ENCODE data around the gene GIT2.
"Not testable (repeated sequence)": the region's sequence is repeated elsewhere in the genome, so short reads cannot be mapped to it uniquely, and the experiment has no call there.

Gene GIT2

GRCh38 chr12:110008681-110009398 lies 12.7 kb upstream of the GIT2 start:
- not testable (repeated sequence) for H2BK5ac ChIP-seq (ENCODE audit: low read depth, low read length, poor library complexity, severe bottlenecking); H3K4ac ChIP-seq (ENCODE audit: low read depth in 1 of 2, low read length in 2 of 2); H3K23ac ChIP-seq (ENCODE audit: low read length in 2 of 2); H3K27ac ChIP-seq (ENCODE audit: low read length, poor library complexity, severe bottlenecking); H3K14ac ChIP-seq (ENCODE audit: low read length in 2 of 2); H3K9ac ChIP-seq (ENCODE audit: low read length); H2BK120ac ChIP-seq (ENCODE audit: low read depth, low read length); H4K8ac ChIP-seq (ENCODE audit: low read length); H2BK15ac ChIP-seq (ENCODE audit: low read depth, poor library complexity, severe bottlenecking); H4K91ac ChIP-seq (ENCODE audit: low read length); H3K9me3 ChIP-seq (ENCODE audit: control insufficient read depth, low read length); H3K4me1 ChIP-seq (ENCODE audit: control insufficient read depth, insufficient read depth, low read depth, low read length); H2AFZ ChIP-seq (ENCODE audit: low read depth, low read length); H2BK12ac ChIP-seq (ENCODE audit: low read length in 2 of 2); H3K4me2 ChIP-seq (ENCODE audit: low read length, poor library complexity, severe bottlenecking); H3K4me3 ChIP-seq (ENCODE audit: insufficient read depth in 1 of 2, low read depth in 1 of 2, low read length in 2 of 2); H3K18ac ChIP-seq (ENCODE audit: low read depth in 1 of 2, low read length in 2 of 2); H2AK5ac ChIP-seq (ENCODE audit: low read length, severe bottlenecking); DNase-seq; H3K27me3 ChIP-seq (ENCODE audit: control insufficient read depth in 1 of 2, insufficient read depth in 1 of 2, low read length in 2 of 2)
- 97% methylated on average over 12 of the region's 15 CpGs for WGBS
- Histone ChIP-seq H3K36me3 (ENCODE audit: control insufficient read depth in 1 of 2, insufficient read depth in 2 of 2, low read depth in 1 of 2, low read length in 2 of 2) (peaks cover 0 to 11% of the 10 kb centered on the region in 2 experiments), H3K79me1 (replicated peaks; ENCODE audit: low read length, poor library complexity, severe bottlenecking) (peaks cover 23% of the 10 kb centered on the region)

DNA sequence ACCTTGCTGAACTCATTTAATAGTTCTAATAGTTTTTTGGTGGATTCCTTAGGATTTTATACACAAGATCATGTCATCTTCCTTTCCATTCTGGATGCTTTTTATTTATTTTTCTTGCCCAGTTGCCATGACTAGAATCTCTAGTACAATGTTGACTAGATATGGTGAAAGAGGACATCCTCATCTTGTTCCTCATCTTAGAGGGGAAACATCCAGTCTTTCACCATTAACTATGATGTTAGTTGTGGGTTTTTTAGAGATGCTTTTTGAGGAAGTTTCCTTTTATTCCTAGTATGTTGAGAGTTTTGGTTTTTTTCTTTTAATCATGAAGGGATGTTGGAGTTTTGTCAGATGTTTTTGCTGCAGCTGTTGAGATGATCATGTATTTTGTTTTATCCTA lies 11.7 kb upstream of the GIT2 start:
- Histone ChIP-seq H2BK15ac (ENCODE audit: low read depth, poor library complexity, severe bottlenecking) (no peak overlapping the region), H2AFZ (ENCODE audit: low read depth, low read length) (no peak overlapping the region), H3K9me3 (ENCODE audit: control insufficient read depth, low read length) (no peaks in the 10 kb centered on the region), H3K4me2 (ENCODE audit: low read length, poor library complexity, severe bottlenecking) (no peak overlapping the region), H2BK5ac (ENCODE audit: low read depth, low read length, poor library complexity, severe bottlenecking) (no peak overlapping the region), H3K18ac (ENCODE audit: low read depth in 1 of 2, low read length in 2 of 2) (no peak overlapping the region), H3K27ac (ENCODE audit: low read length, poor library complexity, severe bottlenecking) (no peak overlapping the region), H4K91ac (ENCODE audit: low read length) (no peak overlapping the region), H3K4me1 (ENCODE audit: control insufficient read depth, insufficient read depth, low read depth, low read length) (peaks cover 3% of the 10 kb centered on the region), H2BK12ac (ENCODE audit: low read length in 2 of 2) (no peak overlapping the region), H3K9ac (ENCODE audit: low read length) (no peak overlapping the region), H3K4ac (ENCODE audit: low read depth in 1 of 2, low read length in 2 of 2) (no peak overlapping the region), H3K14ac (ENCODE audit: low read length in 2 of 2) (no peak overlapping the region), H4K8ac (ENCODE audit: low read length) (no peak overlapping the region), H3K4me3 (ENCODE audit: insufficient read depth in 1 of 2, low read depth in 1 of 2, low read length in 2 of 2) (no peak overlapping the region), H2BK120ac (ENCODE audit: low read depth, low read length) (no peak overlapping the region), H3K79me1 (replicated peaks; ENCODE audit: low read length, poor library complexity, severe bottlenecking) (peaks cover 32% of the 10 kb centered on the region), H3K36me3 (ENCODE audit: control insufficient read depth in 1 of 2, insufficient read depth in 2 of 2, low read depth in 1 of 2, low read length in 2 of 2) (peaks cover 3 to 9% of the 10 kb centered on the region in 2 experiments), H3K27me3 (ENCODE audit: control insufficient read depth in 1 of 2, insufficient read depth in 1 of 2, low read length in 2 of 2) (no peaks in the 10 kb centered on the region), H3K23ac (ENCODE audit: low read length in 2 of 2) (no peak overlapping the region), H2AK5ac (ENCODE audit: low read length, severe bottlenecking) (no peak overlapping the region)
- DNase-seq, result peak; percentile 37

DNA sequence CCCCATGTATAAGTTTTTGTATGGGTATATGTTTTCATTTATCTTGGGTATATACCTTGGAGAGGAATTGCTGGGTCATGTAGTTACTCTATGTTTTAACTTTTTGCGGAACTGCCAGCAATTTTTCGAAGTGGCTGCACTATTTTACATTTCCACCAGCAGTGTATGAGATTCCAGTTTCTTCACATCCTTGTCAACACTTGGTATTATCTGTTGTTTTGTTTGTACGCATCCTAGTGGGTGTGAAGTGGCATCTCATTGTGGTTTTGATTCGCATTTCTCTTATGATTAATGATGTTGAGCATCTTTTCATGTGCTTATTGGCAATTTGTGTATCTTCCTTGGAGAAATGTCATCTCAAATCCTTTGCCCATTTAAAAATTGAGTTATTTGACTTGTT lies 9.9 kb upstream of the GIT2 start:
- no peak overlapping the region for H3K14ac ChIP-seq (ENCODE audit: low read length in 2 of 2)
- no peak overlapping the region for H3K9ac ChIP-seq (ENCODE audit: low read length)
- H2BK12ac ChIP-seq (ENCODE audit: low read length in 2 of 2), result no peak overlapping the region
- no peak overlapping the region for H2BK120ac ChIP-seq (ENCODE audit: low read depth, low read length)
- peaks cover 3% of the 10 kb centered on the region for H3K4me1 ChIP-seq (ENCODE audit: control insufficient read depth, insufficient read depth, low read depth, low read length)
- H3K36me3 ChIP-seq (ENCODE audit: control insufficient read depth in 1 of 2, insufficient read depth in 2 of 2, low read depth in 1 of 2, low read length in 2 of 2), result peaks cover 3 to 7% of the 10 kb centered on the region in 2 experiments
- H3K23ac ChIP-seq (ENCODE audit: low read length in 2 of 2), result no peak overlapping the region
- peaks cover 23% of the 10 kb centered on the region for H3K79me1 ChIP-seq (replicated peaks; ENCODE audit: low read length, poor library complexity, severe bottlenecking)
- H4K8ac ChIP-seq (ENCODE audit: low read length), result no peak overlapping the region
- no peak for DNase-seq
- 95% methylated on average over 2 of the region's 4 CpGs for whole genome bisulfite sequencing
- no peaks in the 10 kb centered on the region for H3K9me3 ChIP-seq (ENCODE audit: control insufficient read depth, low read length)
- H3K4me3 ChIP-seq (ENCODE audit: insufficient read depth in 1 of 2, low read depth in 1 of 2, low read length in 2 of 2), result no peak overlapping the region
- H2AK5ac ChIP-seq (ENCODE audit: low read length, severe bottlenecking), result no peak overlapping the region
- no peaks in the 10 kb centered on the region for H3K27me3 ChIP-seq (ENCODE audit: control insufficient read depth in 1 of 2, insufficient read depth in 1 of 2, low read length in 2 of 2)
- no peak overlapping the region for H3K27ac ChIP-seq (ENCODE audit: low read length, poor library complexity, severe bottlenecking)
- no peak overlapping the region for H3K18ac ChIP-seq (ENCODE audit: low read depth in 1 of 2, low read length in 2 of 2)
- H3K4me2 ChIP-seq (ENCODE audit: low read length, poor library complexity, severe bottlenecking), result no peak overlapping the region
- no peak overlapping the region for H2AFZ ChIP-seq (ENCODE audit: low read depth, low read length)
- H2BK5ac ChIP-seq (ENCODE audit: low read depth, low read length, poor library complexity, severe bottlenecking), result no peak overlapping the region
- no peak overlapping the region for H4K91ac ChIP-seq (ENCODE audit: low read length)
- no peak overlapping the region for H3K4ac ChIP-seq (ENCODE audit: low read depth in 1 of 2, low read length in 2 of 2)
- H2BK15ac ChIP-seq (ENCODE audit: low read depth, poor library complexity, severe bottlenecking), result no peak overlapping the region

GRCh38 chr12:110005319-110005973 lies 9.3 kb upstream of the GIT2 start:
- Histone ChIP-seq H3K9ac (ENCODE audit: low read length) (no peak overlapping the region), H4K8ac (ENCODE audit: low read length) (no peak overlapping the region), H2AFZ (ENCODE audit: low read depth, low read length) (no peak overlapping the region), H3K27ac (ENCODE audit: low read length, poor library complexity, severe bottlenecking) (no peak overlapping the region), H3K9me3 (ENCODE audit: control insufficient read depth, low read length) (no peaks in the 10 kb centered on the region), H2AK5ac (ENCODE audit: low read length, severe bottlenecking) (no peak overlapping the region), H3K18ac (ENCODE audit: low read depth in 1 of 2, low read length in 2 of 2) (no peak overlapping the region), H2BK15ac (ENCODE audit: low read depth, poor library complexity, severe bottlenecking) (no peak overlapping the region), H2BK5ac (ENCODE audit: low read depth, low read length, poor library complexity, severe bottlenecking) (no peak overlapping the region), H3K4ac (ENCODE audit: low read depth in 1 of 2, low read length in 2 of 2) (no peak overlapping the region), H3K4me3 (ENCODE audit: insufficient read depth in 1 of 2, low read depth in 1 of 2, low read length in 2 of 2) (no peak overlapping the region), H3K27me3 (ENCODE audit: control insufficient read depth in 1 of 2, insufficient read depth in 1 of 2, low read length in 2 of 2) (no peaks in the 10 kb centered on the region), H3K36me3 (ENCODE audit: control insufficient read depth in 1 of 2, insufficient read depth in 2 of 2, low read depth in 1 of 2, low read length in 2 of 2) (peaks cover 3 to 7% of the 10 kb centered on the region in 2 experiments), H2BK120ac (ENCODE audit: low read depth, low read length) (no peak overlapping the region), H3K4me1 (ENCODE audit: control insufficient read depth, insufficient read depth, low read depth, low read length) (peaks cover 4% of the 10 kb centered on the region), H3K23ac (ENCODE audit: low read length in 2 of 2) (no peak overlapping the region), H4K91ac (ENCODE audit: low read length) (no peak overlapping the region), H3K14ac (ENCODE audit: low read length in 2 of 2) (no peak overlapping the region), H3K4me2 (ENCODE audit: low read length, poor library complexity, severe bottlenecking) (no peak overlapping the region), H3K79me1 (replicated peaks; ENCODE audit: low read length, poor library complexity, severe bottlenecking) (peaks cover 21% of the 10 kb centered on the region), H2BK12ac (ENCODE audit: low read length in 2 of 2) (no peak overlapping the region)
- WGBS, result 97% methylated on average over 7 of the region's 7 CpGs
- no peak for DNase-seq
